Left ventricle myocardium inferior (tissue), 1 donor: ENCODE results near the gene HDDC2. TPM values are rescaled to one million over a fixed set of nuclear protein-coding genes. Genes with fewer than 3 reads are reported as not detected.

Experiments
- DNase-seq: peaks from one replicate; pipeline ENCODE4 v3.0.0-alpha.2; 2020
- H3K27ac ChIP-seq: fragments of 200-600 bp; replicated peaks from 2 replicates; pipeline ENCODE4 v1.8.0; 2021
- H3K27me3 ChIP-seq: fragments of 200-600 bp; 2 replicates; pipeline ENCODE4 v1.8.0; 2021; ENCODE audit warnings: low read depth
- H3K36me3 ChIP-seq: fragments of 200-600 bp; 2 replicates; pipeline ENCODE4 v1.8.0; 2021
- H3K4me1 ChIP-seq: fragments of 200-600 bp; 2 replicates; pipeline ENCODE4 v1.8.0; 2021
- H3K4me3 ChIP-seq: fragments of 200-600 bp; 2 replicates; pipeline ENCODE4 v1.8.0; 2021; ENCODE audit warnings: mild to moderate bottlenecking, moderate library complexity
- H3K9me3 ChIP-seq: fragments of 200-600 bp; replicated peaks from 2 replicates; pipeline ENCODE4 v1.8.0; 2021
- intact Hi-C: fragments of 100-400 bp; cut with micrococcal nuclease; formaldehyde crosslinking; loops from one replicate; pipeline ENCODE4 v1.11.0; 2022
- long read RNA-seq: library from polyadenylated mRNA; unstranded; transcript quantifications from one replicate; pipeline ENCODE4 v2.0.0, GENCODE V29; 2021
- total RNA-seq: library from RNA; stranded (reverse); fragmentation: NEBNext Ultra II Directional; extraction: Animal tissue kit (Norgen Biotek cat#: 25700); gene quantifications from one replicate; pipeline ENCODE4 v1.2.1, GENCODE V29; 2021
- TF ChIP-seq, protein P1 (sequence below): fragments of 200-600 bp; IDR thresholded peaks from 2 replicates; pipeline ENCODE4 v1.8.0; 2021; ENCODE audit warnings: antibody characterized with exemption, mild to moderate bottlenecking, borderline replicate concordance
- donor health status: DM: no; HTN: yes; CAD: no; lungs with severe emphysema.

The HDDC2 gene, protein sequence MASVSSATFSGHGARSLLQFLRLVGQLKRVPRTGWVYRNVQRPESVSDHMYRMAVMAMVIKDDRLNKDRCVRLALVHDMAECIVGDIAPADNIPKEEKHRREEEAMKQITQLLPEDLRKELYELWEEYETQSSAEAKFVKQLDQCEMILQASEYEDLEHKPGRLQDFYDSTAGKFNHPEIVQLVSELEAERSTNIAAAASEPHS
- total RNA-seq: 87.9 TPM
- long read RNA-seq, transcript HDDC2-202 (6 exons, 918 nt): major isoform, 32 of 95 reads
- long read RNA-seq, transcript HDDC2-201 (5 exons, 1,350 nt): minor isoform, 22 of 95 reads
- long read RNA-seq, partial matches to known transcripts: 9 of 95 reads
- long read RNA-seq, other reads (novel, unspliced or antisense): 31 of 95 reads

DNA sequence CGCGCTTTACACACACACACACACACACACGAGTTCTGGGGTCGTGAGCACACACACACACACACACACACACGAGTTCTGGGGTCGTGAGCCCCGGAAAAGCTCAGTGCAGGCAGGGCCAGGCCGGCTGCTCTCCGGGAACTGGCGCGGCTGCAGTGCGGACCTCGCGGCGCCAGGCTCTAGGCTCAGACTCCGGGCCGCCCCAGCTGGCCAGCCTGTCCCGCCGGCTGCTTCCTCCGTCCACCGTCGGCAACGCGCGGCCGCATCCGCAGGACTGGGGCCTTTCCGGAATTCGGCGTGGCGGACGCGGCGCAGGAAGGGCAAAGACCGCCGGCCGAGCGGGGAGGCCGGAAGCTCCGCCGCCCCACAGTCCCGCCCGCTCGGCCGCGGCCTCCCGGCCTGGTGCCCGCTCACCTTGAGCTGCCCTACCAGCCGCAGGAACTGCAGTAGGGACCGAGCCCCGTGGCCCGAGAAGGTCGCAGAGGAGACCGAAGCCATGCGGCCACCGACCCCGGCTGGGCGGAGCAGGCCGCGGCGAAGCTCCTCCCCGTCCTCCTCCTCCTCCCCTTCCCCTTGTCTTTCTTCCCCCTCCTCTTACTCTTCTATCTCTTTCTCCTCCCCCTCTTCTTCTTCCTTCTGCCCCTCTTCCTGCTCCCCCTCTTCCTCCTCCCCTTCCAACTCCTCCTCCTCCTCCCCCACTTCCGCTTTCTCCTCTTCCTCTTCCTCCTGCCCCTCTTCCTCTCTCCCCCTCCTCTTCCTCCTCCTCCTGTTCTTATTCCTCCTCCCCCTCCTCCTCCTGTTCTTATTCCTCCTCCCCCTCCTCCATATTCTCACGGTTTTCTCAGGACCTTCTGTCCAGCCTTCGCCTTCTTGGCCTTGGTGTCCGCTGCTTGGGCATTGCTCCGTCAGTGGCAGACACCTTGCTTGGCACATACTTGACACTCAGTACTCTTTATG is at the start of gene HDDC2:
TSS of gene HDDC2 (minus strand) at position 533 of the 957 bp plus-strand sequence. CDS start at position 498, 35 bp downstream.
- Histone ChIP-seq H3K4me3 (peak within 1 kb of the TSS; percentile 78), H3K4me1 (peaks cover 43% of the 10 kb centered on the region), H3K27me3 (no peaks in the 10 kb centered on the region), H3K36me3 (peaks cover 24% of the 10 kb centered on the region), H3K27ac (peak within 1 kb of the TSS; percentile 94), H3K9me3 (peaks cover 5% of the 10 kb centered on the region)
- TF ChIP-seq, protein P1, sequence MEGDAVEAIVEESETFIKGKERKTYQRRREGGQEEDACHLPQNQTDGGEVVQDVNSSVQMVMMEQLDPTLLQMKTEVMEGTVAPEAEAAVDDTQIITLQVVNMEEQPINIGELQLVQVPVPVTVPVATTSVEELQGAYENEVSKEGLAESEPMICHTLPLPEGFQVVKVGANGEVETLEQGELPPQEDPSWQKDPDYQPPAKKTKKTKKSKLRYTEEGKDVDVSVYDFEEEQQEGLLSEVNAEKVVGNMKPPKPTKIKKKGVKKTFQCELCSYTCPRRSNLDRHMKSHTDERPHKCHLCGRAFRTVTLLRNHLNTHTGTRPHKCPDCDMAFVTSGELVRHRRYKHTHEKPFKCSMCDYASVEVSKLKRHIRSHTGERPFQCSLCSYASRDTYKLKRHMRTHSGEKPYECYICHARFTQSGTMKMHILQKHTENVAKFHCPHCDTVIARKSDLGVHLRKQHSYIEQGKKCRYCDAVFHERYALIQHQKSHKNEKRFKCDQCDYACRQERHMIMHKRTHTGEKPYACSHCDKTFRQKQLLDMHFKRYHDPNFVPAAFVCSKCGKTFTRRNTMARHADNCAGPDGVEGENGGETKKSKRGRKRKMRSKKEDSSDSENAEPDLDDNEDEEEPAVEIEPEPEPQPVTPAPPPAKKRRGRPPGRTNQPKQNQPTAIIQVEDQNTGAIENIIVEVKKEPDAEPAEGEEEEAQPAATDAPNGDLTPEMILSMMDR: peak; percentile 8
- intact Hi-C loops: loop anchor here (10.0 kb wide), 2 partner anchors 147 to 663 kb away; partner anchors contain the start of gene TPD52L1
- peak; percentile 83 for DNase-seq

DNA sequence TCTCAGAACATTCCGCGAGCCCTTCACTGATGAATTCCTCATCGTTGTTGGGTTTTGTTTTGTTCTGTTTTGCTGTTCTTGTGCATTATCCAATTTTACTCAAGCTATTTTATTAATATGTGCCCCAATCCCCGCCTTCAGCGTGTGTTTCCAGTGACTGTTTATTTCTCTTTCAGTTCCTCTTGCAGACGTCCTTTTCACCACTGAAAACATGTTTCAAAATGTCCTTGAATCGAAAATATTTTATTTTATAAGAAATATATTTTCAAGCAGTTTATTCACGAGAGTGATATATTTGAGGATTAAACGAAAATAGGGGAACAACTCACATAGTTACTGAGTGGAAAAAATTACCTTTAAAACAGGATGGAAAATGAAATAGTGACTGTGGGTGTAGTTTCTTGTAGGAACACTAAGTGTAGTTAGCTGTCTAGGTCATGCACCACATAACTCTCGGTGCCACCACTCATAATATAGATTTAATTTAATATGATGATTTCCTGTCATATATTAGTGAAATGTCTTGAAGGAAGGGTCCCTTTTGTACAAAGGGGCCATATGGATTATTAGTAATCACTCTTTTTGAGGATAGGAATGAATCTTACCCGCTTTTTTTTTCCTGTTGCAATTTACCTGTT is 45.3 kb upstream of the HDDC2 start:
- no peaks in the 10 kb centered on the region for H3K27me3 ChIP-seq
- no peaks in the 10 kb centered on the region for H3K9me3 ChIP-seq
- peaks cover 10% of the 10 kb centered on the region for H3K4me1 ChIP-seq
- TF ChIP-seq, protein P1: no peak
- peak overlapping the region; percentile 39 for H3K4me3 ChIP-seq
- intact Hi-C loops: no loop called here
- peak overlapping the region; percentile 69 for H3K27ac ChIP-seq
- no peak for DNase-seq
- no peaks in the 10 kb centered on the region for H3K36me3 ChIP-seq

DNA sequence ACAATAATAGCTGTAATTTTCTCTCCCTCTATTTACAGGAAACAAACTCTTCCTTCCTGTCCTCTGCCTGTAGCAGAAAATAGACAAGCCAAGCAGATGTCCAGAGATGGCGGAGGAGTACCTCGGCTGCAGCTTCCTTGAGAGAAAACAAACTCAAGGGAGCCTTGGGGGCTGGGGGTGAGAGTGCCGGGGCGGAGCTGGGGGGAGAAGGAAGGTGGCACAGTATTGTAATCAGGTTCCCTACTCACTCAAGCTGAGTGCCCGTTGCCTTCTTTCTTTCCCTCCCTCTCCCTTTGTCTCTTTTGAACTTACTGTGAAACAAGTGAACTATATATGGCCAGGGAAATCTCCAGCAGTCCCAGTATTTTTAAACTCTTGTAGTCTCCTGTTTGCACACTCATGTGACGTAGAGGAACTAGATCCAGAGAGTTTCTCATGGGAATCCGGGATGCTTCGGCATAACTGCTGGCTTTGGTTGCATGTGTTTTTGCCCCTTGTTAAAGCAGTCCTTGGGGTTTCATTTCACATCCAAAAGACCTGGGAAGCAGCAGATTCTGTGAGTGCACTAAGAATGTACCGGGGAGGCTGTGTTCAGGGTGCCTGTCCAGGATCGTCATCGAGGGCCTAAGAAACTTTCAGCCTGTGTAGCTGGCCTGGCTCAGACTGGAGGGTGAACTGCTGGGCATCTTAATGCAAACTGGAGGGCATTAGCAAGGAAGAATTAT is 44.6 kb upstream of the HDDC2 start:
- H3K36me3 ChIP-seq: no peaks in the 10 kb centered on the region
- H3K27me3 ChIP-seq: no peaks in the 10 kb centered on the region
- no peaks in the 10 kb centered on the region for H3K9me3 ChIP-seq
- TF ChIP-seq, protein P1: no peak
- intact Hi-C loops: no loop called here
- H3K4me1 ChIP-seq: peaks cover 10% of the 10 kb centered on the region
- DNase-seq: no peak
- H3K27ac ChIP-seq: peak overlapping the region; percentile 69
- peak overlapping the region; percentile 39 for H3K4me3 ChIP-seq

DNA sequence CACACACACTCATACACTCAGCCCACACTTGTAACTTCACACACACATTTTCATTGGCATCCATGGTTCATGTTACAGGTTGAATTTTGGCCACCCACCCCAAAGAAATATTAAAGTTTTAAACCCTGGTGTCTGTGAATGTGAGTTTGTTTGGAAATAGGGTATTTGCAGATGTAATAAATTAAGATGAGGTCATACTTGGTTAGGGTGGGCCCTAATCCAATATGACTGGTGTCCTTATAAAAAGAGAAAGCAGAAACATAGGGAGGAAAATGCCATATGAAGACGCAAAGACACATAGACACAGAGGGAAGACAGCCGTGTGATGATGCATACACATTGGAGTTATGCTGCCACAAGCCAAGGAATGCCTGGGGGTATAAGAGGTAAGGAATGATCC is 39.7 kb upstream of the HDDC2 start:
- Histone ChIP-seq H3K27me3 (no peaks in the 10 kb centered on the region), H3K4me1 (peaks cover 32% of the 10 kb centered on the region), H3K9me3 (no peaks in the 10 kb centered on the region), H3K27ac (peak overlapping the region; percentile 87), H3K36me3 (no peaks in the 10 kb centered on the region), H3K4me3 (no peak overlapping the region)
- intact Hi-C loops: no loop called here
- TF ChIP-seq, protein P1: no peak
- no peak for DNase-seq
